WERI-Rb-1 (cell line): Measurements from ENCODE around the gene LAX1.
A peak's percentile ranks its signal among the peaks of the same experiment; 100 is the strongest.

Experiments used
- DNase-seq: peaks from one replicate; pipeline ENCODE4 v3.0.0-alpha.2; 2020
- H3K27ac ChIP-seq: fragments of 250-450 bp; sonication (Bioruptor Pico); 2 replicates; pipeline ENCODE4 v1.5.1; 2020; ENCODE audit warnings: mild to moderate bottlenecking, moderate library complexity
- H3K27me3 ChIP-seq: fragments of 250-450 bp; sonication (Bioruptor Pico); 2 replicates; pipeline ENCODE4 v1.5.1; 2021; ENCODE audit warnings: mild to moderate bottlenecking, low read depth, moderate library complexity; ENCODE audit not compliant: insufficient read depth, severe bottlenecking
- H3K36me3 ChIP-seq: fragments of 250-450 bp; sonication (Bioruptor Pico); 2 replicates; pipeline ENCODE4 v1.5.1; 2020; ENCODE audit warnings: mild to moderate bottlenecking, moderate library complexity
- H3K4me3 ChIP-seq: 2 replicates; pipeline ENCODE4 v1.5.1; 2011; ENCODE audit warnings: low read depth, mild to moderate bottlenecking, control low read depth, low read length
- H3K9me3 ChIP-seq: fragments of 250-450 bp; sonication (Bioruptor Pico); 2 replicates; pipeline ENCODE4 v1.5.1; 2021; ENCODE audit warnings: mild to moderate bottlenecking, moderate library complexity; ENCODE audit not compliant: severe bottlenecking
- TF ChIP-seq, protein P1 (sequence below): IDR thresholded peaks from 2 replicates; pipeline ENCODE4 v1.5.1; 2011; ENCODE audit warnings: low read depth, mild to moderate bottlenecking, control low read depth, inconsistent platforms, low read length

The LAX1 gene

DNA sequence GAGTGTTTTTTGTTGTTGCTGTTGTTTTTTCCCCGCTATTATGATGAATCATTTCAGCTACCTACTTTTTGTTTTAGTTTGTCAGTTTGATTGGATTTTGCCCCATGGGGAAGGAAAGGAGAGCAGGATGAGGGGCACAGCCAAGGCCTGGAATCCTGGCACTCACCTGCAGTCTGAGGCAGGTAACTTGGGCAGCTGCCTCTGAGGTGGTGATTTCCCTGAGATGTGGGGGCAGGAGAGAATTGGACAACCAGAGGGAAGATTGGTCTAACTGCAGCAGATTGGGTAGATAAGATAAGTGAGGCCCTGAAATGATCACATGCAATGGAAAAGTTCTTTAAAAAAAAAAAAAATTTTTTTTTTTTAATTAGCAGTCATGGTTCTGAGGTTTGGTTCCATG lies 1.5 kb upstream of the LAX1 start:
- no peak for DNase-seq
- Histone ChIP-seq H3K4me3 (no peak overlapping the region), H3K9me3 (no peaks in the 10 kb centered on the region), H3K27me3 (no peaks in the 10 kb centered on the region), H3K36me3 (no peaks in the 10 kb centered on the region), H3K27ac (no peak overlapping the region)
- TF ChIP-seq, protein P1, sequence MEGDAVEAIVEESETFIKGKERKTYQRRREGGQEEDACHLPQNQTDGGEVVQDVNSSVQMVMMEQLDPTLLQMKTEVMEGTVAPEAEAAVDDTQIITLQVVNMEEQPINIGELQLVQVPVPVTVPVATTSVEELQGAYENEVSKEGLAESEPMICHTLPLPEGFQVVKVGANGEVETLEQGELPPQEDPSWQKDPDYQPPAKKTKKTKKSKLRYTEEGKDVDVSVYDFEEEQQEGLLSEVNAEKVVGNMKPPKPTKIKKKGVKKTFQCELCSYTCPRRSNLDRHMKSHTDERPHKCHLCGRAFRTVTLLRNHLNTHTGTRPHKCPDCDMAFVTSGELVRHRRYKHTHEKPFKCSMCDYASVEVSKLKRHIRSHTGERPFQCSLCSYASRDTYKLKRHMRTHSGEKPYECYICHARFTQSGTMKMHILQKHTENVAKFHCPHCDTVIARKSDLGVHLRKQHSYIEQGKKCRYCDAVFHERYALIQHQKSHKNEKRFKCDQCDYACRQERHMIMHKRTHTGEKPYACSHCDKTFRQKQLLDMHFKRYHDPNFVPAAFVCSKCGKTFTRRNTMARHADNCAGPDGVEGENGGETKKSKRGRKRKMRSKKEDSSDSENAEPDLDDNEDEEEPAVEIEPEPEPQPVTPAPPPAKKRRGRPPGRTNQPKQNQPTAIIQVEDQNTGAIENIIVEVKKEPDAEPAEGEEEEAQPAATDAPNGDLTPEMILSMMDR = no peak

DNA sequence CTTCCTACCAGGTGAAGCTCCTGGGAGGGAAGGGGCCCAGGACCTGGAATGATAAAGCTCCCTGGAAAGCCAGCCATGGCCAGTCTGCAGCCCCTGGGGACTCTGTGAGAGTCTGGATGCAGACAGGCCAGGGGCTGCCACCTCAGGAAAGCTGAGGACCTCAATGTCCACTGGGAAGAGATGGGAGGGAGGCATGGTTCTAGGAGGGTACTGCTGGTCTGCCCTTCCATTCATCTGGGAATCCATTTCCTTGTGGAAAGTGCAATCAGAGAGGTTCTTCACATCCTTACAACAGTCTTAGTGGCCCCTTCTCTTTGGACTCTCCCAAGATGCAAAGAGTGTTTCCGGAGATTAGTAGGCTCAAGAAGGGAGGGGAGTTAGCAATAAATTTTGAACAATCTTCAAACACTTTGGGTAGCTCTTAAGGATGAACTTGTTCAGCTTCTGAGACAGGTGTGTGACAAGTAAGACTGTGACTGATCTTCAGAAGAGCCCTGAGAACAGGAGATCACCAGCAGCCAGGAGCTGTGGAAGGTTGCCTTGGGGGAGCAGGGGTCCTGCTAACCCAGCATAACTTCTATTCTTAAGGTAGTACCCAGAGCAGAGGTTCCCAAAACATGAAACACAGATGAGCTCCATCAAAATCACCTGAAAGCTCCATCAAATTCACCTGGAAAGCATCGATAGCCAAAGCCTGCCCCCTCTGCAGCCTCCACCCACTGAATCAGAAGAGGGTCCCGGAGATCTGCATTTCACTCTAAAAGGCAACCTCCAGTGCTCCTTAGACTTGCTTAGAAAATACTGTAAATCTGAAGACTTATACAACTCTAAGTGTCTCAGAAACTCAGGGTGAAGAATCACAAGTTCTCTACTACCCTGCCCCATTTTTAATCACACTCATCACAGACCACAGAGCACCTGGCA lies 616 bp upstream of the LAX1 start:
- H3K27ac ChIP-seq = no peak overlapping the region
- TF ChIP-seq, protein P1 = no peak
- H3K27me3 ChIP-seq = no peaks in the 10 kb centered on the region
- DNase-seq = no peak
- H3K36me3 ChIP-seq = no peaks in the 10 kb centered on the region
- no peaks in the 10 kb centered on the region for H3K9me3 ChIP-seq
- no peak overlapping the region for H3K4me3 ChIP-seq

GRCh38 chr1:203768256-203768655 lies 3.3 kb downstream of the LAX1 start:
- TF ChIP-seq, protein P1 = no peak
- Histone ChIP-seq H3K4me3 (no peak overlapping the region), H3K27ac (no peak overlapping the region), H3K9me3 (peaks cover 4% of the 10 kb centered on the region), H3K27me3 (no peaks in the 10 kb centered on the region), H3K36me3 (no peaks in the 10 kb centered on the region)
- no peak for DNase-seq

GRCh38 chr1:203769505-203770343 lies 4.7 kb downstream of the LAX1 start:
- no peaks in the 10 kb centered on the region for H3K36me3 ChIP-seq

DNA sequence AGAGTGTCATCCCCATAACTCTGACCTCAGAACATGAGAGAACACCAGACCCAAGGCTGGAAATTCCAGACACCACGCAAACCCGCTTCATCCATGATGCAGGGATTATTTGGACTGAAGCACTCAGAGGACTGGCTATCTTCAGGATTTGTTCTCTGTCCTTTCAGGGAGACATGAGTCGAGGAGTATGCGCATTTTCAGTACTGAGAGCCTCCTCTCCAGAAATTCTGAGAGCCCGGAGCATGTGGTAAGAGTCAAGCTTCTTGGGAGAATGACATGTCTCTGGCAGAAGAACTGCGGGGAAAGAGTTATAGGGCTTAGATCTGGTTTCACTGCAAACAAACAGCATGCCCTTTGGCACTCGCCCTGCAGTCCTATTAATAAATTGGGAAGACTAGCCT lies 6.9 kb downstream of the LAX1 start:
- Histone ChIP-seq H3K36me3 (no peaks in the 10 kb centered on the region), H3K27ac (no peak overlapping the region), H3K9me3 (peaks cover 4% of the 10 kb centered on the region), H3K4me3 (no peak overlapping the region), H3K27me3 (no peaks in the 10 kb centered on the region)
- no peak for DNase-seq
- TF ChIP-seq, protein P1 = no peak

More at GRCh38 chr1:203769505-203770343, 4.7 kb downstream of the LAX1 start:
- Histone ChIP-seq H3K4me3 (peak overlapping the region; percentile 8; the same call in 1 of the 2 replicates), H3K27ac (peak overlapping the region; percentile 62), H3K27me3 (no peaks in the 10 kb centered on the region), H3K9me3 (peaks cover 4% of the 10 kb centered on the region)
- DNase-seq = peak; percentile 88
- TF ChIP-seq, protein P1 = no peak
